Choroid plexus epithelial cell (primary cell): ENCODE results near the gene SLC16A11.

Experiments
- DNase-seq: peaks from one replicate; pipeline ENCODE4 v3.0.0-alpha.2; 2010; ENCODE audit warnings: low read depth
- H3K4me3 ChIP-seq: 2 replicates; pipeline ENCODE4 v1.5.1; 2011; ENCODE audit warnings: low read depth, mild to moderate bottlenecking, control low read depth, low read length, moderate library complexity
- TF ChIP-seq, protein P1 (sequence below): conservative IDR thresholded peaks from 2 replicates; pipeline ENCODE4 v1.5.1; 2011; ENCODE audit warnings: low read depth, mild to moderate bottlenecking, control low read depth, inconsistent platforms, low read length, moderate library complexity

SLC16A11 gene

DNA sequence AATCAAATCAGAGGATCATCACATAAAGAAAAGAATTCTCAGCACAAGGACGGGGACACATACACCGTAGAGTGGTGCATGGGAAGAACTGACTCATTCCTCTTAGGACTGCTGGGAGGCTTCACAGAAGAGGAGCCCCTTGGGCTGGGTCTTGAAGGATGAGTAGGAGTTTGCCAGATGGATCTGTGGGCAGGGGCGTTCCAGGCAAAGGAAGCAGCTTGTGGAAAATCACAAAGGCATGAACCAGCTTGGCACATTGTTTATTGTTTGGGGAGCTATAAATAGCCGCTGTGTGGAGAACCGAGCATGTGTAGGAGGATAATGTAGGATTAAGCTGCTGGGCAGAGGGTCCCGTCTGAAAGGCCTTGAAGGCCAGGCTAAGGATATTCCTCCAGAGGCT is 5.1 kb upstream of the SLC16A11 start:
- no peak for DNase-seq
- TF ChIP-seq, protein P1, sequence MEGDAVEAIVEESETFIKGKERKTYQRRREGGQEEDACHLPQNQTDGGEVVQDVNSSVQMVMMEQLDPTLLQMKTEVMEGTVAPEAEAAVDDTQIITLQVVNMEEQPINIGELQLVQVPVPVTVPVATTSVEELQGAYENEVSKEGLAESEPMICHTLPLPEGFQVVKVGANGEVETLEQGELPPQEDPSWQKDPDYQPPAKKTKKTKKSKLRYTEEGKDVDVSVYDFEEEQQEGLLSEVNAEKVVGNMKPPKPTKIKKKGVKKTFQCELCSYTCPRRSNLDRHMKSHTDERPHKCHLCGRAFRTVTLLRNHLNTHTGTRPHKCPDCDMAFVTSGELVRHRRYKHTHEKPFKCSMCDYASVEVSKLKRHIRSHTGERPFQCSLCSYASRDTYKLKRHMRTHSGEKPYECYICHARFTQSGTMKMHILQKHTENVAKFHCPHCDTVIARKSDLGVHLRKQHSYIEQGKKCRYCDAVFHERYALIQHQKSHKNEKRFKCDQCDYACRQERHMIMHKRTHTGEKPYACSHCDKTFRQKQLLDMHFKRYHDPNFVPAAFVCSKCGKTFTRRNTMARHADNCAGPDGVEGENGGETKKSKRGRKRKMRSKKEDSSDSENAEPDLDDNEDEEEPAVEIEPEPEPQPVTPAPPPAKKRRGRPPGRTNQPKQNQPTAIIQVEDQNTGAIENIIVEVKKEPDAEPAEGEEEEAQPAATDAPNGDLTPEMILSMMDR: no peak
- H3K4me3 ChIP-seq: no peak overlapping the region

DNA sequence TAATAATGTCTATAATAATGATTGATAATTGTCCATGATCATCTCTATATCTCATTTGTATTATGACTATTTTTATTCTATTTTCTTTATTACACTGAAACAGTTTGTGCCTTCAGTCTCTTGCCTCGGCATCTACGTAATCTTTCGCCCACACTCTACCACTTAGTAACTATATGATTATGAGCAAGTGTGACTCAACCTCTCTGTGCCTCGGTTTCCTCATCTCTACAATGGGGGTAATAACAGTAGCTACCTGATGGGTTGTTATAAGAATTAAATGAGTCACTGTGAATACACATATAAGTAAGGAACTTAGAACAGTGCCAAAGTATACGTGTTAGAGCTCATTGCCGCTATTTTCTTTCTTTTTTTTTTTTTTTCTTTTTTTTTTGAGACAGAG is 3.7 kb upstream of the SLC16A11 start:
- no peak for DNase-seq
- no peak overlapping the region for H3K4me3 ChIP-seq
- TF ChIP-seq, protein P1: no peak

DNA sequence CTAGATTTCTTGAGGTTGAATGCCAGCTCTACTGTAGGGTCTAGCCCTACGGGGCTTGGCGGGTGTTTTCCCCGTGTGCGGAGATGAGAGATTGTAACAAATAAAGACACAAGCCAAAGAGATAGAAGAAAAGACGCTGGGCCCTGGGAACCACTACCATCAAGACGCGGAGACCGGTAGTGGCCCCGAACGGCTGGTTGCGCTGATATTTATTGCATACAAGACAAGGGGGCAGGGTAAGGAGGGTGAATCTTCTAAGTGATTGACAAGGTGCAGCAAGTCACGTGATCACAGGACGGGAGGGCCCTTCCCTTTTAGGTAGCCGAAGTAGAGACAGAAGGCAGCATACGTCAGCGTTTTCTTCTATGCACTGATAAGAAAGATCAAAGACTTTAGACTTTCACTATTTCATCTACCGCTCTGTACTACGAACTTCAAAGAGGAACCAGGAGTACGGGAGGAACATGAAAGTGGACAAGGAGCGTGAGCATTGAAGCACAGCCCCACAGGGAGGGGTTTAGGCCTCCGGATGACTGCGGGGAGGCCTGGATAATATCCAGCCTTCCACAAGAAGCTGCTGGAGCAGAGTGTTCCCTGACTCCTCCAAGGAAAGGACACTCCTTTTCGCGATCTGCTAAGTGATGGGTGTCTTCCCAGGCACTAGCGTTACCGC is 3.0 kb upstream of the SLC16A11 start:
- DNase-seq: peak; percentile 45
- peak overlapping the region; percentile 36 for H3K4me3 ChIP-seq

DNA sequence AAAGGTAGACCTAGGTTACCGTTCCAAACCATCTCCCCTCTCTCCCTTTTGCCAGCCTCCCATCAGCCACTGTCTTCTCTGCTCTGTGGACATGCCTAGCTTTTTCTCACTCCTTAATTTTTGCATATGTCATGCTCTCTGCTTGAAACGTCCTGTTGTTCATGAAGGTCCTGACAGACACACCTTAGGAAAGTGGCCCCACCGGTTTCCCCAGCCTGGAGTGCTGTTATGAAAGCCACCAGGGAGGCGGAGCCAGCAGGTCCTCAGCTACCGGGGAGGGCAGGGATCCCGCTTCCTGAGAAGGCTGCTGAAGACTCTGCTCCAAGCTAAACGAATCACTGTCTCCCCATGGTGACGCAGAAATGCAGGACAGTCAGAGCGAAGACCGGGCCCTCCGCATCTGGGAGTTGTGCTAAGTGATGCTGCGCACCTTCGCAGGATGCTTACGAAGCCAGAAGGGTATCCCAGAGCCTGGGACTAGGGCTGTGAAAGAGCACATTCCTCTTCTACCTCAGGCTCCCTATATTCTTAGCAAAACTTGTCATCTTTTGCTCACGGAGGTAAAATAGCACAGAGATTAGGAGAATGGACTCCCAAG is 2.3 kb upstream of the SLC16A11 start:
- TF ChIP-seq, protein P1: no peak
- DNase-seq: peak; percentile 36

DNA sequence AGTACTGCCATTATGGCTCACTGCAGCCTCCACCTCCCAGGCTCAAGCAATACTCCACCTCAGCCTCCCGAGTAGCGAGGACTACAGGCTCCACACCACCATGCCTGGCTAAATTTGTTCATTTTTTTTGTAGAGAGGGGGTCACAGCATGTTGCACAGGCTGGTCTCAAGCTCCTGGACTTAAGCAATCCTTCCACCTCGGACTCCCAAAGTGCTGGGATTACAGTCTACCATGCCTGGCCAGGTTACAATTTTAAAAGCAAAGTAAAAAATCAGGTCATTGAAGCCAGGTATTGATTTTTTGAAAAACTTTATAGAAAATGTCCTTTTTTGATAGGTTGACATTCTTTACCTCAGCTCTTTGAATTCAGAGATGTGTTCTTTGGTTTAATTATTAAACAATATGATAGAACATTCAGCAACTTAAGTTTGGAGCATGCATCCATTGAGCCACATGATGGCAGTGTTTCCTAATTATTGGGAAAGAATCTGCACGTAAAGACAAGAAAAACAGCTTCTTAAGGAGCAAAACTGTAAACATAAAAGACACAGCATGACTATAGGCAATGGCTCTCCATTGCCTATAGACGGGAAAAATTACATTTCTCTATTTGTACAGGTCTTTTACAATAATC is 1.7 kb upstream of the SLC16A11 start:
- TF ChIP-seq, protein P1: peak; percentile 70
- DNase-seq: peak; percentile 92
- H3K4me3 ChIP-seq: no peak overlapping the region

More for the DNA sequence above, 2.3 kb upstream of the SLC16A11 start:
- H3K4me3 ChIP-seq: peak overlapping the region; percentile 36

DNA sequence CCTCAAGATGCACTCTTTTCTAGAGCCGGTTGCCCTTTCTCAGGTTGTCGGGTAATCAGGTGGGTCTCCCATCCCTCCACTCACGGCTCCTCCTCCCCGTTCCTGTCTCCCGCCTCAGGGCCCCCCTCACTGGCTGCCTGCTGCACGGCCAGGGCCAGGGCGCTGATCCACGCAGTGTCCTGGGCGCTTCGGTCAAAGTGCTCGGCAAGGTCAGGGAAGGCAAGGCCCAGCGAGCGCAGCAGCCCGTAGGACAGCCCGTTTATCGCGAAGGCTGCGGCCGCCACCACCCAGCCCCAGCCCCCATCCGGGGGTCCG is 753 bp downstream of the SLC16A11 start:
- TF ChIP-seq, protein P1: no peak
- DNase-seq: no peak
- peak overlapping the region; percentile 53 for H3K4me3 ChIP-seq

DNA sequence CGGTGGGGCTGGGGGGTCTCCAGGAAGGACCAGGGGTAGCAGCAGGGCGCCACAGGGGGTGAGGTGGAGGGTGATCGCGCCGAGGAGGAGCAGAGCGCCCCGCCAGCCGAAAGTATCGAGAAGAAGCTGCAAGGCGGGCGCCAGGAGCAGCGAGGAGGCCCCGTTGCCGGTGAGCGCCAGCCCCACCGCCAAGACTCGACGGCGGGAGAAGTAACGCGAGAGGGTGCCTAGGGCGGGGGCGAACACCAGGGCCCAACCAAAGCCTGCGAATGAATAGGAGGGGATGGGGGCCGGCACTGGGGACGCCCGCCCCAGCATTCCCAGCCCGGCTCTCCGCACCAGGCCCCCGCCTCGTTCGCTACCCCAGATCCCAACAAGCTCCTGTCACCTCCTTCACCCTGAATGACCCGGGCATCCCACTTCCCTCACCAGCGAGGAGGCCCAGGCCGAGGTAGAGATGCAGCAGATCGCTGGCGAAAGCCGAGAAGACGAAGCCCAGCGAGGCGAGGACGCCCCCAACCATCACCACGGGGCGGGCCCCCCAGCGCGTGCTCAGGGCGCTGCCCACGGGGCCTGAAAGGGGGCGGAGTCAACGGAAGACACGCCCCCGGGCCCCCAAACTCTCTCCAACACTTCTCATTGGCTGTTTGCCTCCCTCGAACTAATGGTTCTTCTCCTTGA is 1.3 kb downstream of the SLC16A11 start:
- peak; percentile 40 for DNase-seq
- peak overlapping the region; percentile 53 for H3K4me3 ChIP-seq
- TF ChIP-seq, protein P1: no peak
